T-cell (primary cell): ENCODE measurements around the gene PUS3. TPM values are rescaled to one million over a fixed set of nuclear protein-coding genes. Genes with fewer than 3 reads are reported as not detected.
"Not testable (repeated sequence)": the region's sequence is repeated elsewhere in the genome, so short reads cannot be mapped to it uniquely, and the experiment has no call there.

Experiments
- ATAC-seq, 4 experiments: fragments of 200-7000 bp in 3 of 4; fragments of 150-1000 bp in 1 of 4; cut with Tn5 transposase; replicated peaks in 1 of 4; 1 replicate in 3 of 4; 2 replicates in 1 of 4; pipeline ENCODE4 v1.10.0; 2021; ENCODE audit warnings: moderate library complexity in 3 of 4, mild to moderate bottlenecking in 2 of 4, moderate number of reproducible peaks in 1 of 4
- CTCF ChIA-PET, 2 donors: fragments of 300-600 bp; sonication (Branson Sonifier 250); formaldehyde crosslinking; loops; one replicate each; lab custom pipeline; 2022; ENCODE audit warnings: antibody characterized with exemption in 2 of 2; lab: Charles Lee
- POLR2A ChIA-PET, 2 donors: fragments of 300-600 bp; sonication (Branson Sonifier 250); formaldehyde crosslinking; loops; one replicate each; lab custom pipeline; 2022; ENCODE audit warnings: antibody characterized with exemption in 2 of 2; lab: Charles Lee
- DNase-seq, 35 experiments: peaks; one replicate each; pipeline versions ENCODE4 v3.0.0 to v3.0.0-alpha.2; 2013 to 2023
- H3K27ac ChIP-seq: one replicate; pipeline ENCODE4 v1.5.1; 2013; ENCODE audit warnings: low read length
- H3K27me3 ChIP-seq, 2 experiments: replicated peaks in 1 of 2; 1 replicate in 1 of 2; 2 replicates in 1 of 2; pipeline versions ENCODE4 v1.6.1 to v1.7.0; 2013; ENCODE audit warnings: low read length in 1 of 2, mixed read lengths in 1 of 2; ENCODE audit not compliant: control insufficient read depth in 2 of 2, insufficient read depth in 2 of 2; ENCODE audit errors: extremely low read depth in 1 of 2
- H3K36me3 ChIP-seq, 2 donors: 1 replicate in 1 of 2; 2 replicates in 1 of 2; pipeline versions ENCODE4 v1.6.1 to v1.7.0; 2013; ENCODE audit warnings: low read length in 1 of 2; ENCODE audit not compliant: control insufficient read depth in 2 of 2, insufficient read depth in 1 of 2; ENCODE audit errors: extremely low read depth in 1 of 2
- H3K4me1 ChIP-seq, 2 experiments: 1 replicate in 1 of 2; 2 replicates in 1 of 2; pipeline versions ENCODE4 v1.6.1 to v1.7.0; 2013; ENCODE audit warnings: low read length in 2 of 2, mixed read lengths in 1 of 2; ENCODE audit not compliant: insufficient read depth in 2 of 2, control insufficient read depth in 1 of 2; ENCODE audit errors: extremely low read depth in 1 of 2
- H3K4me3 ChIP-seq, 2 donors: 1 replicate in 1 of 2; 2 replicates in 1 of 2; pipeline versions ENCODE4 v1.5.1 to v1.7.0; 2013; ENCODE audit warnings: mild to moderate bottlenecking in 2 of 2, low read length in 1 of 2, moderate library complexity in 1 of 2; ENCODE audit not compliant: control insufficient read depth in 1 of 2; ENCODE audit errors: extremely low read depth in 1 of 2
- H3K9me3 ChIP-seq: 2 replicates; pipeline ENCODE4 v1.7.0; 2013
- H3K27ac Mint-ChIP-seq, 2 donors: one replicate each; pipeline ENCODE4 v1.8.0; 2020 to 2021; ENCODE audit warnings: mild to moderate bottlenecking in 2 of 2, mixed read lengths in 2 of 2
- H3K27me3 Mint-ChIP-seq, 2 donors: one replicate each; pipeline ENCODE4 v1.8.0; 2021 to 2022; ENCODE audit warnings: mixed read lengths in 2 of 2
- H3K36me3 Mint-ChIP-seq: one replicate; pipeline ENCODE4 v1.8.0; 2021; ENCODE audit warnings: mixed read lengths
- H3K4me1 Mint-ChIP-seq, 3 donors: one replicate each; pipeline ENCODE4 v1.8.0; 2020 to 2022; ENCODE audit warnings: mixed read lengths in 3 of 3, mild to moderate bottlenecking in 1 of 3
- H3K4me3 Mint-ChIP-seq, 3 donors: one replicate each; pipeline ENCODE4 v1.8.0; 2020 to 2022; ENCODE audit warnings: mild to moderate bottlenecking in 3 of 3, mixed read lengths in 3 of 3, moderate library complexity in 3 of 3
- H3K9me3 Mint-ChIP-seq, 3 donors: one replicate each; pipeline ENCODE4 v1.8.0; 2020 to 2022; ENCODE audit warnings: mixed read lengths in 3 of 3
- WGBS: methylation state at CpG from one replicate; pipeline ENCODE4 v1.1.5; 2013; ENCODE audit warnings: missing lambda C conversion rate; ENCODE audit not compliant: insufficient coverage; 5-methylcytosine and 5-hydroxymethylcytosine counted together
- total RNA-seq, 35 experiments: library from RNA in 6 of 35; stranded (reverse) in 6 of 35; fragments of 120-200 nt in 1 of 35; gene quantifications; one replicate each; pipeline versions ENCODE4 v1.2.1 to v1.2.4 and lab custom pipeline; 2013 to 2026

PUS3 gene
- total RNA-seq, 5 donors from 2014 or later (not counting 1 experiment from before 2014, with no cell fraction given) = 5.2 to 14.6 (median 11.5) TPM

- H3K27me3 ChIP-seq, H3K27ac Mint-ChIP-seq, H3K27ac ChIP-seq, H3K4me1 Mint-ChIP-seq, H3K4me1 ChIP-seq, DNase-seq, POLR2A ChIA-PET, H3K27me3 Mint-ChIP-seq, H3K9me3 ChIP-seq, H3K9me3 Mint-ChIP-seq, H3K36me3 ChIP-seq, CTCF ChIA-PET, H3K4me3 Mint-ChIP-seq, H3K36me3 Mint-ChIP-seq, H3K4me3 ChIP-seq, ATAC-seq: not testable (repeated sequence)
- WGBS = 100% methylated on average over 2 of the region's 4 CpGs
These were observed 37.7 kb downstream of the PUS3 start for GRCh38 chr11:125865354-125865753.

GRCh38 chr11:125862786-125863185, 40.2 kb downstream of the PUS3 start:
- H3K9me3 ChIP-seq, H3K4me3 Mint-ChIP-seq, DNase-seq, H3K36me3 ChIP-seq, H3K36me3 Mint-ChIP-seq, CTCF ChIA-PET, H3K4me1 Mint-ChIP-seq, H3K27ac Mint-ChIP-seq, H3K4me1 ChIP-seq, POLR2A ChIA-PET, H3K27ac ChIP-seq, H3K27me3 ChIP-seq, H3K4me3 ChIP-seq, ATAC-seq: not testable (repeated sequence)
- H3K9me3 Mint-ChIP-seq = peaks cover 5 to 12% (median 5%) of the 10 kb centered on the region in 3 donors
- 100% methylated on average over 1 of the region's 33 CpGs for WGBS
- H3K27me3 Mint-ChIP-seq = peaks cover 0 to 10% of the 10 kb centered on the region in 2 donors

GRCh38 chr11:125857670-125858069, 45.3 kb downstream of the PUS3 start:
- H3K27me3 ChIP-seq, CTCF ChIA-PET, H3K4me3 Mint-ChIP-seq, ATAC-seq, H3K4me3 ChIP-seq, H3K36me3 Mint-ChIP-seq, H3K27ac Mint-ChIP-seq, POLR2A ChIA-PET, H3K4me1 ChIP-seq, H3K9me3 ChIP-seq, DNase-seq, H3K27ac ChIP-seq, H3K4me1 Mint-ChIP-seq, H3K36me3 ChIP-seq: not testable (repeated sequence)
- Mint-ChIP-seq H3K27me3 (peaks cover 17 to 30% of the 10 kb centered on the region in 2 donors), H3K9me3 (peaks cover 5 to 12% (median 5%) of the 10 kb centered on the region in 3 donors)
- 78% methylated on average over 6 of the region's 9 CpGs for WGBS

- H3K27ac Mint-ChIP-seq = no peak overlapping the region
- H3K4me1 Mint-ChIP-seq = no peaks in the 10 kb centered on the region
- ChIA-PET POLR2A (no interaction called here), CTCF (no interaction called here)
- Histone ChIP-seq H3K9me3 (no peaks in the 10 kb centered on the region), H3K27ac (no peak overlapping the region), H3K4me3 (no peak overlapping the region), H3K27me3 (peaks cover 0 to 7% of the 10 kb centered on the region in 2 experiments), H3K36me3 (no peaks in the 10 kb centered on the region), H3K4me1 (no peaks in the 10 kb centered on the region)
- H3K4me3 Mint-ChIP-seq = no peak overlapping the region
- no peaks in the 10 kb centered on the region for H3K36me3 Mint-ChIP-seq
- DNase-seq = no peak
- peaks cover 25 to 28% (median 27%) of the 10 kb centered on the region in 3 donors for H3K9me3 Mint-ChIP-seq
- H3K27me3 Mint-ChIP-seq = peaks cover 9 to 10% of the 10 kb centered on the region in 2 donors
- ATAC-seq = no peak
These were observed 56.8 kb downstream of the PUS3 start for GRCh38 chr11:125846188-125846587.

Other genes with a start within 250 kb of the PUS3 start
- not detected for gene ACRV1, start 222.4 kb downstream of the PUS3 start, total RNA-seq
- not detected for gene PATE1, start 156.9 kb downstream of the PUS3 start, total RNA-seq
- not detected for gene PATE2, start 124.4 kb downstream of the PUS3 start, total RNA-seq
- not detected for gene PATE3, start 115.1 kb downstream of the PUS3 start, total RNA-seq
- not detected for gene PATE4, start 69.9 kb downstream of the PUS3 start, total RNA-seq
- gene HYLS1, start 15.5 kb downstream of the PUS3 start, total RNA-seq = 1 to 10 TPM; 2.8 to 7.4 (median 6.9) TPM
- under 1 TPM in 3 of 5 donors, not detected in 2; 0.16 to 0.26 (median 0.16) TPM for gene DDX25, start 1.3 kb upstream of the PUS3 start, total RNA-seq
- gene VSIG10L2, start 42.8 kb upstream of the PUS3 start, total RNA-seq = not detected
- gene CDON, start 159.7 kb upstream of the PUS3 start, total RNA-seq = 1 to 10 TPM; 1.7 to 5.0 (median 2.7) TPM